ENCODE data around the gene NFATC2. TPM values are rescaled to one million over a fixed set of nuclear protein-coding genes. Genes with fewer than 3 reads are reported as not detected.

Gene NFATC2
- polyA plus RNA-seq, 1 of the 3 experiments (the other 2 are of a cell fraction): 0.36 TPM

DNA sequence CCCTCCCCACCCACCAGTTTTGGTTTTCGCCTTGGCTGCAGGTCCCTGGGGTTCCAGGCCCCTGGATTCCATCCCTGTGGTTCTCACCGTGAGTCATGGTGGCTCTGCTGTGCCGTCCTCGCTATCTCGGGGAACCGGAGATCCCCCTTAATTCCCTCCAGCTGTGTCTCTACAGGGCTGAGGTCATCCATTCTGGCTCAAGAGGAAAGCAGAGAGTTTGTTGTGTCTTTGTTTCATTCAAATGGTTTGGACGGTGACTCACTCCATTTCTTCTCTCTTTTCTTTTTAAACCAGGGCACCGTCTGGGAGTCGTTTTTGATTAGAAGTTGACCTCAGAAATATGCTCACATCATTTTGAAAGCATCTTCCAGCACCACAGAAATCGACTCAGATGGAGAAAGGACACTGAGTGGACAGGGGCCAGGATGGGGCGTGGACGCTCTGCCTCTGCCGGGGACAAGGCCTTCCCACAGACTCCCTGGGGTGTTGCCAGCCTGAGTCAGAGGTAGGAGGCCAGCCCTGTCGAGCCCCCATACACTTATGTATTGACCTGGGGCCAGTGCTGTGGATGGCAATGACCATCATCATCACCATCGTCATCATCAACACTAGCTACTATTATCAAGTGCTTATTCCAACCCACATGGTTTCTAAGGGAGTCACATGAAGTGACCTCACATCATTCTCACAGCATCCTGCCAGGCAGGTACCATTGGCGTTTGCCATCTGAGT lies 176.2 kb downstream of the NFATC2 start (continued):
- TF ChIP-seq MEF2A (IDR thresholded peaks at IDR 0.05; ENCODE audit: borderline replicate concordance, low read depth) (peak; percentile 95), FOXM1 (IDR thresholded peaks at IDR 0.05; ENCODE audit: low read depth) (peak; percentile 86), POLR2AphosphoS5 (IDR thresholded peaks at IDR 0.05; ENCODE audit: low read depth, low read length) (peak; percentile 73; the same call in 1 of the 2 replicates), EP300 (IDR thresholded peaks at IDR 0.05; ENCODE audit: borderline replicate concordance in 1 of 2, low read depth in 1 of 2, low read length in 1 of 2) (peak; percentile 2 to 96; a peak in 3 of 4 replicates), SIN3A (IDR thresholded peaks at IDR 0.05; ENCODE audit: borderline replicate concordance, low read depth, low read length) (peak; percentile 63; the same call in 1 of the 2 replicates), RXRA (IDR thresholded peaks at IDR 0.05; ENCODE audit: borderline replicate concordance, low read depth) (peak; percentile 98), FOXJ3 (CRISPR knock-in tag; IDR thresholded peaks at IDR 0.05) (no peak)
- TF ChIP-seq, protein P1, sequence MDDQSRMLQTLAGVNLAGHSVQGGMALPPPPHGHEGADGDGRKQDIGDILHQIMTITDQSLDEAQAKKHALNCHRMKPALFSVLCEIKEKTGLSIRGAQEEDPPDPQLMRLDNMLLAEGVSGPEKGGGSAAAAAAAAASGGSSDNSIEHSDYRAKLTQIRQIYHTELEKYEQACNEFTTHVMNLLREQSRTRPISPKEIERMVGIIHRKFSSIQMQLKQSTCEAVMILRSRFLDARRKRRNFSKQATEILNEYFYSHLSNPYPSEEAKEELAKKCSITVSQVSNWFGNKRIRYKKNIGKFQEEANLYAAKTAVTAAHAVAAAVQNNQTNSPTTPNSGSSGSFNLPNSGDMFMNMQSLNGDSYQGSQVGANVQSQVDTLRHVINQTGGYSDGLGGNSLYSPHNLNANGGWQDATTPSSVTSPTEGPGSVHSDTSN (IDR thresholded peaks at IDR 0.05): peak; percentile 88; the same call in 1 of the 2 replicates
- TF ChIP-seq, protein P2, sequence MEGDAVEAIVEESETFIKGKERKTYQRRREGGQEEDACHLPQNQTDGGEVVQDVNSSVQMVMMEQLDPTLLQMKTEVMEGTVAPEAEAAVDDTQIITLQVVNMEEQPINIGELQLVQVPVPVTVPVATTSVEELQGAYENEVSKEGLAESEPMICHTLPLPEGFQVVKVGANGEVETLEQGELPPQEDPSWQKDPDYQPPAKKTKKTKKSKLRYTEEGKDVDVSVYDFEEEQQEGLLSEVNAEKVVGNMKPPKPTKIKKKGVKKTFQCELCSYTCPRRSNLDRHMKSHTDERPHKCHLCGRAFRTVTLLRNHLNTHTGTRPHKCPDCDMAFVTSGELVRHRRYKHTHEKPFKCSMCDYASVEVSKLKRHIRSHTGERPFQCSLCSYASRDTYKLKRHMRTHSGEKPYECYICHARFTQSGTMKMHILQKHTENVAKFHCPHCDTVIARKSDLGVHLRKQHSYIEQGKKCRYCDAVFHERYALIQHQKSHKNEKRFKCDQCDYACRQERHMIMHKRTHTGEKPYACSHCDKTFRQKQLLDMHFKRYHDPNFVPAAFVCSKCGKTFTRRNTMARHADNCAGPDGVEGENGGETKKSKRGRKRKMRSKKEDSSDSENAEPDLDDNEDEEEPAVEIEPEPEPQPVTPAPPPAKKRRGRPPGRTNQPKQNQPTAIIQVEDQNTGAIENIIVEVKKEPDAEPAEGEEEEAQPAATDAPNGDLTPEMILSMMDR (IDR thresholded peaks at IDR 0.05): no peak
- TF ChIP-seq, protein P3, sequence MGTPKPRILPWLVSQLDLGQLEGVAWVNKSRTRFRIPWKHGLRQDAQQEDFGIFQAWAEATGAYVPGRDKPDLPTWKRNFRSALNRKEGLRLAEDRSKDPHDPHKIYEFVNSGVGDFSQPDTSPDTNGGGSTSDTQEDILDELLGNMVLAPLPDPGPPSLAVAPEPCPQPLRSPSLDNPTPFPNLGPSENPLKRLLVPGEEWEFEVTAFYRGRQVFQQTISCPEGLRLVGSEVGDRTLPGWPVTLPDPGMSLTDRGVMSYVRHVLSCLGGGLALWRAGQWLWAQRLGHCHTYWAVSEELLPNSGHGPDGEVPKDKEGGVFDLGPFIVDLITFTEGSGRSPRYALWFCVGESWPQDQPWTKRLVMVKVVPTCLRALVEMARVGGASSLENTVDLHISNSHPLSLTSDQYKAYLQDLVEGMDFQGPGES (IDR thresholded peaks at IDR 0.05; ENCODE audit: low read depth, low read length): no peak
- TF ChIP-seq, protein P4, sequence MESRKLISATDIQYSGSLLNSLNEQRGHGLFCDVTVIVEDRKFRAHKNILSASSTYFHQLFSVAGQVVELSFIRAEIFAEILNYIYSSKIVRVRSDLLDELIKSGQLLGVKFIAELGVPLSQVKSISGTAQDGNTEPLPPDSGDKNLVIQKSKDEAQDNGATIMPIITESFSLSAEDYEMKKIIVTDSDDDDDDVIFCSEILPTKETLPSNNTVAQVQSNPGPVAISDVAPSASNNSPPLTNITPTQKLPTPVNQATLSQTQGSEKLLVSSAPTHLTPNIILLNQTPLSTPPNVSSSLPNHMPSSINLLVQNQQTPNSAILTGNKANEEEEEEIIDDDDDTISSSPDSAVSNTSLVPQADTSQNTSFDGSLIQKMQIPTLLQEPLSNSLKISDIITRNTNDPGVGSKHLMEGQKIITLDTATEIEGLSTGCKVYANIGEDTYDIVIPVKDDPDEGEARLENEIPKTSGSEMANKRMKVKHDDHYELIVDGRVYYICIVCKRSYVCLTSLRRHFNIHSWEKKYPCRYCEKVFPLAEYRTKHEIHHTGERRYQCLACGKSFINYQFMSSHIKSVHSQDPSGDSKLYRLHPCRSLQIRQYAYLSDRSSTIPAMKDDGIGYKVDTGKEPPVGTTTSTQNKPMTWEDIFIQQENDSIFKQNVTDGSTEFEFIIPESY (IDR thresholded peaks at IDR 0.05; ENCODE audit: borderline replicate concordance, low read depth): peak; percentile 89

DNA sequence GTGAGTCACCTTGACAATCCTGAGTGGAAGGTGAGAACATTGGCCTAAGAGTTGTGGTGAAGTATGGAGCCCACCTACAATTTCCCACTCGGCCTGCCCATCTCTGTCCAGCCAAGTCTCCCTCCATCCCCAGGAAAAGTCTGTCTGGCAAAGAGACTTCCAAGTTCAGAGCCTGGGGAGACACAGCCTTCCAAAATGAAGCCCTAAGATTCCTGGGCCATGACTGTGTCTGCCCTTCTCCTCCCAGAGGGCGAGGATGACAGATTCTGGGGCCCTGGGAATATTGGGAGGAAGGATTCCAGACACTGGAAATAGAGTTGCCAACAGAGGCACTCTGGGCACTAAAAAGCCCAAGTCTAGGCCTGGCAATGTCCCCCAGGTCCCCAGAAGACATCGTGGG lies 176.8 kb downstream of the NFATC2 start:
- DNase-seq: no peak
- H3K9me3 ChIP-seq: 0 out of 2 replicates have a peak, but pooled peaks cover 6% of the 10 kb centered on the region
- no peaks in the 10 kb centered on the region for H4K20me1 ChIP-seq (ENCODE audit: insufficient read depth)
- peaks cover 31% of the 10 kb centered on the region for H3F3A ChIP-seq (replicated peaks; ENCODE audit: insufficient read depth)
- ChIA-PET POLR2A (no interaction called here), CTCF (no interaction called here)
- no peak overlapping the region for H2AFZ ChIP-seq (ENCODE audit: low read depth)
- WGBS (ENCODE audit: low lambda C conversion rate): 25% methylated on average over 3 of the region's 3 CpGs
- no peaks in the 10 kb centered on the region for H3K79me2 ChIP-seq (ENCODE audit: insufficient read depth)
- H3K27me3 ChIP-seq (ENCODE audit: insufficient read depth): no peaks in the 10 kb centered on the region
- peak overlapping the region; percentile 58 to 100; a peak in 3 of 4 replicates for H3K27ac ChIP-seq (ENCODE audit: low read depth in 2 of 2, low read length in 1 of 2)
- no peaks in the 10 kb centered on the region for H3K9me2 ChIP-seq
- peaks cover 0 to 3% of the 10 kb centered on the region in 2 experiments for H3K36me3 ChIP-seq (replicated peaks in 1 of 2; ENCODE audit: control insufficient read depth in 1 of 2, insufficient read depth in 2 of 2, low read length in 1 of 2)
- H3K4me1 ChIP-seq (ENCODE audit: control insufficient read depth in 1 of 2, insufficient read depth in 2 of 2, low read depth in 1 of 2, low read length in 1 of 2): peaks cover 4 to 23% of the 10 kb centered on the region in 2 experiments; a peak in 3 of 4 replicates
- H3K4me2 ChIP-seq: peak overlapping the region; percentile 49
- peak overlapping the region; percentile 85 for H3K9ac ChIP-seq
- no peak overlapping the region for H3K4me3 ChIP-seq (ENCODE audit: low read depth in 2 of 2, low read length in 1 of 2)
- TF ChIP-seq NFIC (IDR thresholded peaks at IDR 0.05; ENCODE audit: borderline replicate concordance) (no peak), EZH2phosphoT487 (IDR thresholded peaks at IDR 0.05; ENCODE audit: borderline replicate concordance, low read depth) (no peak), ELF1 (IDR thresholded peaks at IDR 0.05) (no peak), EP300 (IDR thresholded peaks at IDR 0.05; ENCODE audit: borderline replicate concordance in 1 of 2, low read depth in 1 of 2, low read length in 1 of 2) (peak in 1 of 2 experiments; percentile 2; a peak in 1 of 4 replicates), YY1 (IDR thresholded peaks at IDR 0.05; ENCODE audit: low read depth) (no peak), JUND (IDR thresholded peaks at IDR 0.05) (peak; percentile 37; the same call in 1 of the 2 replicates), SIN3A (IDR thresholded peaks at IDR 0.05; ENCODE audit: borderline replicate concordance, low read depth, low read length) (no peak), GABPA (IDR thresholded peaks at IDR 0.05; ENCODE audit: low read depth) (no peak), MEF2A (IDR thresholded peaks at IDR 0.05; ENCODE audit: borderline replicate concordance, low read depth) (no peak), FOXM1 (IDR thresholded peaks at IDR 0.05; ENCODE audit: low read depth) (no peak), RCOR1 (IDR thresholded peaks at IDR 0.05; ENCODE audit: low read length) (no peak), CHD2 (IDR thresholded peaks at IDR 0.05; ENCODE audit: low read length, partially characterized antibody) (no peak), RFX5 (IDR thresholded peaks at IDR 0.05; ENCODE audit: low read length) (no peak), TEAD4 (IDR thresholded peaks at IDR 0.05; ENCODE audit: borderline replicate concordance, insufficient read depth) (no peak)
- TF ChIP-seq, protein P4 (IDR thresholded peaks at IDR 0.05; ENCODE audit: borderline replicate concordance, low read depth): no peak
